Neural cell (in vitro differentiated cells): ENCODE results near the gene ZNF311. TPM values are rescaled to one million over a fixed set of nuclear protein-coding genes. Genes with fewer than 3 reads are reported as not detected.
"Not testable (repeated sequence)": the region's sequence is repeated elsewhere in the genome, so short reads cannot be mapped to it uniquely, and the experiment has no call there.

Source experiments
- H2AFZ ChIP-seq: fragments of 200-600, 300-800 bp; sonication (generic), shearing (Covaris generic); 2 replicates; pipeline ENCODE4 v1.6.0; 2014; ENCODE audit warnings: low read depth, mild to moderate bottlenecking, antibody characterized with exemption, low read length, moderate library complexity
- H3F3A ChIP-seq: fragments of 200-600 bp; shearing (Covaris generic); 2 replicates; pipeline ENCODE4 v1.6.1; 2016; ENCODE audit warnings: mild to moderate bottlenecking, moderate library complexity, mixed read lengths, antibody characterized with exemption, low read length; ENCODE audit not compliant: insufficient read depth, poor library complexity, severe bottlenecking
- H3K27ac ChIP-seq: fragments of 200-600, 300-800 bp; sonication (generic), shearing (Covaris generic); 2 replicates; pipeline ENCODE4 v1.5.1; 2014; ENCODE audit warnings: mild to moderate bottlenecking, low read length, moderate library complexity
- H3K27me3 ChIP-seq: fragments of 300-800, 200-600 bp; sonication (generic), shearing (Covaris generic); 2 replicates; pipeline ENCODE4 v1.6.0; 2014; ENCODE audit warnings: mild to moderate bottlenecking, low read depth, low read length, moderate library complexity; ENCODE audit not compliant: insufficient read depth
- H3K36me3 ChIP-seq: fragments of 300-800, 200-600 bp; sonication (generic), shearing (Covaris generic); 2 replicates; pipeline ENCODE4 v1.5.1; 2014; ENCODE audit warnings: mild to moderate bottlenecking, antibody characterized with exemption, low read length, moderate library complexity; ENCODE audit not compliant: insufficient read depth
- H3K4me2 ChIP-seq: fragments of 300-800, 200-600 bp; sonication (generic), shearing (Covaris generic); 2 replicates; pipeline ENCODE4 v1.6.0; 2014; ENCODE audit warnings: mild to moderate bottlenecking, low read length
- H3K4me3 ChIP-seq: fragments of 300-800, 200-600 bp; sonication (generic), shearing (Covaris generic); 2 replicates; pipeline ENCODE4 v1.5.1; 2014; ENCODE audit warnings: mild to moderate bottlenecking, low read length, moderate library complexity
- H3K79me2 ChIP-seq: fragments of 200-600 bp; shearing (Covaris generic); replicated peaks from 2 replicates; pipeline ENCODE4 v1.6.0; 2014; ENCODE audit warnings: mild to moderate bottlenecking, low read length, moderate library complexity; ENCODE audit not compliant: insufficient read depth
- H3K9ac ChIP-seq: fragments of 300-800, 200-600 bp; sonication (generic), shearing (Covaris generic); 2 replicates; pipeline ENCODE4 v1.6.1; 2016; ENCODE audit warnings: mild to moderate bottlenecking, low read length, mixed read lengths
- H3K9me2 ChIP-seq: fragments of 200-600 bp; shearing (Covaris generic); 2 replicates; pipeline ENCODE4 v1.6.1; 2016; ENCODE audit warnings: mild to moderate bottlenecking, low read length, mixed read lengths; ENCODE audit not compliant: insufficient read depth
- H3K9me3 ChIP-seq: fragments of 200-600, 300-800 bp; sonication (generic), shearing (Covaris generic); 2 replicates; pipeline ENCODE4 v1.6.1; 2016; ENCODE audit warnings: mild to moderate bottlenecking, mixed run types, low read length, moderate library complexity, mixed read lengths
- H4K20me1 ChIP-seq: fragments of 200-600 bp; shearing (Covaris generic); 2 replicates; pipeline ENCODE4 v1.6.1; 2016; ENCODE audit warnings: mild to moderate bottlenecking, mixed run types; ENCODE audit not compliant: insufficient read depth
- EP300 ChIP-seq: fragments of 450-650 bp; conservative IDR thresholded peaks from 2 replicates; pipeline ENCODE4 v1.6.1; 2014; ENCODE audit warnings: antibody characterized with exemption, mild to moderate bottlenecking, moderate library complexity; ENCODE audit not compliant: poor library complexity, severe bottlenecking
- EZH2 ChIP-seq: fragments of 200-600, 300-800 bp; shearing (Covaris generic), sonication (generic); IDR thresholded peaks from 2 replicates; pipeline ENCODE4 v1.6.1; 2014; ENCODE audit warnings: antibody characterized with exemption, low read length, borderline replicate concordance, mild to moderate bottlenecking; ENCODE audit not compliant: insufficient read depth, poor library complexity, severe bottlenecking
- MXI1 ChIP-seq: fragments of 450-650 bp; conservative IDR thresholded peaks from 2 replicates; pipeline ENCODE4 v1.6.1; 2014; ENCODE audit warnings: antibody characterized with exemption, mild to moderate bottlenecking; ENCODE audit not compliant: poor library complexity, severe bottlenecking
- POLR2AphosphoS5 ChIP-seq: IDR thresholded peaks from 2 replicates; pipeline ENCODE4 v1.6.1; 2012
- RAD21 ChIP-seq: fragments of 450-650 bp; conservative IDR thresholded peaks from 2 replicates; pipeline ENCODE4 v1.6.1; 2014; ENCODE audit warnings: antibody characterized with exemption, mild to moderate bottlenecking, moderate library complexity
- SMC3 ChIP-seq: fragments of 450-650 bp; conservative IDR thresholded peaks from 2 replicates; pipeline ENCODE4 v1.6.1; 2014; ENCODE audit warnings: antibody characterized with exemption, mild to moderate bottlenecking, moderate library complexity; ENCODE audit not compliant: poor library complexity
- TAF1 ChIP-seq: IDR thresholded peaks from 2 replicates; pipeline ENCODE4 v1.6.1; 2012; ENCODE audit warnings: low read depth
- polyA plus RNA-seq: library from polyadenylated mRNA; depleted of rRNA; stranded (reverse); fragments of >200 nt; gene quantifications from 2 replicates; pipeline ENCODE4 v1.2.3, GENCODE V29; 2014
- TF ChIP-seq, protein P1 (sequence below): fragments of 450-650 bp; IDR thresholded peaks from 2 replicates; pipeline ENCODE4 v1.5.1; 2014; ENCODE audit warnings: antibody characterized with exemption, mild to moderate bottlenecking, moderate library complexity; ENCODE audit not compliant: poor library complexity, severe bottlenecking
- TF ChIP-seq, protein P2 (sequence below): IDR thresholded peaks from 2 replicates; pipeline ENCODE4 v1.6.1; 2012; ENCODE audit warnings: borderline replicate concordance

ZNF311 gene
- polyA plus RNA-seq, 1 donor from 2014 or later, result 4.6 TPM

DNA sequence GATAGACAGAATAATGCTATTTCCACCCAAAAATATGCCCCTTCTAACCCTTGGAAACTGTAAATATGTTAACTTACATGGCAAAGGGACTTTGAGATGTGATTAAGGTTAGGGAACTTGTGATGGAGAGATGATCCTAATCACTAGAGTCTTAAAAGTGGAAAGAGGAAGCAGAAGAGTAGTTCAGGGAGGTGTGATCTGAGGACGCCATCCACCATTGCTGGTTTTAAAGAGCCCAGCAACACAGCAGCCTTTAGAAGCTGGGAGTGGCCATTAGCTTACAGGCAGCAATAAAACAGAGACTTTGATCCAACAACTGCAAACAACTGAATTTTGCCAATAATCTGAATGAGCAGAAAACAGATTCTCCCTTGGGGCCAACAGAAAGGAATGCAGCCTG, 30.6 kb downstream of the ZNF311 start:
- no peaks in the 10 kb centered on the region for H3K27me3 ChIP-seq

DNA sequence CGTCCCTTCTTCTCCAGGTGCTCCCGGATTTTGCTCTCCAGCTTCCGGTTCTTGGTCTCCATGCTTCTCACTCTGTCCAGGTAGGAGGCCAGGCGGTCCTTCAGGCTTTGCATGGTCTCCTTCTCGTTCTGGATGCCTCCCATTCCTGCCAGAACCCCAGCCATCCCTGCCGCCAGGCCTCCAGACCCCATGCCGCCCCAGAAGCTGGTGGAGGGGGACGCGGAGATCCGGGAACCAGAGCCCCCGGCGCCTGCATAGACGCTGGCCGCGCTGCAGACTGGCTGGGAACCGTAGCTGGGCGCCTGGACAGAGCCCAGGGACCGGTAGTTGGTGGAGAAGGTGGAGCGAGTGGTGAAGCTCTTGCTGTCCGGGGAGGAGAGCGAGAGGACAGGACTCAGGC, 35.1 kb downstream of the ZNF311 start:
- not testable (repeated sequence) for H3K4me2 ChIP-seq, H3F3A ChIP-seq, H3K4me3 ChIP-seq, H3K27me3 ChIP-seq, H3K36me3 ChIP-seq, H3K9ac ChIP-seq, H3K79me2 ChIP-seq, H3K27ac ChIP-seq, H3K9me3 ChIP-seq, H3K9me2 ChIP-seq, H2AFZ ChIP-seq, H4K20me1 ChIP-seq

More for the DNA sequence above, 30.6 kb downstream of the ZNF311 start:
- H3K9ac ChIP-seq, result no peak overlapping the region
- no peaks in the 10 kb centered on the region for H3K79me2 ChIP-seq
- H3K4me3 ChIP-seq, result no peak overlapping the region
- H3K27ac ChIP-seq, result no peak overlapping the region
- H3K36me3 ChIP-seq, result no peaks in the 10 kb centered on the region
- H3K9me3 ChIP-seq, result no peaks in the 10 kb centered on the region
- H2AFZ ChIP-seq, result no peak overlapping the region
- H3K4me2 ChIP-seq, result no peak overlapping the region
- H3F3A ChIP-seq, result no peaks in the 10 kb centered on the region
- no peak for TF ChIP-seq EP300
- no peak for TF ChIP-seq SMC3
- no peak for TF ChIP-seq RAD21
- TF ChIP-seq TAF1, result no peak
- TF ChIP-seq EZH2, result no peak
- no peak for TF ChIP-seq POLR2AphosphoS5
- TF ChIP-seq, protein P1, sequence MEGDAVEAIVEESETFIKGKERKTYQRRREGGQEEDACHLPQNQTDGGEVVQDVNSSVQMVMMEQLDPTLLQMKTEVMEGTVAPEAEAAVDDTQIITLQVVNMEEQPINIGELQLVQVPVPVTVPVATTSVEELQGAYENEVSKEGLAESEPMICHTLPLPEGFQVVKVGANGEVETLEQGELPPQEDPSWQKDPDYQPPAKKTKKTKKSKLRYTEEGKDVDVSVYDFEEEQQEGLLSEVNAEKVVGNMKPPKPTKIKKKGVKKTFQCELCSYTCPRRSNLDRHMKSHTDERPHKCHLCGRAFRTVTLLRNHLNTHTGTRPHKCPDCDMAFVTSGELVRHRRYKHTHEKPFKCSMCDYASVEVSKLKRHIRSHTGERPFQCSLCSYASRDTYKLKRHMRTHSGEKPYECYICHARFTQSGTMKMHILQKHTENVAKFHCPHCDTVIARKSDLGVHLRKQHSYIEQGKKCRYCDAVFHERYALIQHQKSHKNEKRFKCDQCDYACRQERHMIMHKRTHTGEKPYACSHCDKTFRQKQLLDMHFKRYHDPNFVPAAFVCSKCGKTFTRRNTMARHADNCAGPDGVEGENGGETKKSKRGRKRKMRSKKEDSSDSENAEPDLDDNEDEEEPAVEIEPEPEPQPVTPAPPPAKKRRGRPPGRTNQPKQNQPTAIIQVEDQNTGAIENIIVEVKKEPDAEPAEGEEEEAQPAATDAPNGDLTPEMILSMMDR, result no peak
- no peak for TF ChIP-seq MXI1
- TF ChIP-seq, protein P2, sequence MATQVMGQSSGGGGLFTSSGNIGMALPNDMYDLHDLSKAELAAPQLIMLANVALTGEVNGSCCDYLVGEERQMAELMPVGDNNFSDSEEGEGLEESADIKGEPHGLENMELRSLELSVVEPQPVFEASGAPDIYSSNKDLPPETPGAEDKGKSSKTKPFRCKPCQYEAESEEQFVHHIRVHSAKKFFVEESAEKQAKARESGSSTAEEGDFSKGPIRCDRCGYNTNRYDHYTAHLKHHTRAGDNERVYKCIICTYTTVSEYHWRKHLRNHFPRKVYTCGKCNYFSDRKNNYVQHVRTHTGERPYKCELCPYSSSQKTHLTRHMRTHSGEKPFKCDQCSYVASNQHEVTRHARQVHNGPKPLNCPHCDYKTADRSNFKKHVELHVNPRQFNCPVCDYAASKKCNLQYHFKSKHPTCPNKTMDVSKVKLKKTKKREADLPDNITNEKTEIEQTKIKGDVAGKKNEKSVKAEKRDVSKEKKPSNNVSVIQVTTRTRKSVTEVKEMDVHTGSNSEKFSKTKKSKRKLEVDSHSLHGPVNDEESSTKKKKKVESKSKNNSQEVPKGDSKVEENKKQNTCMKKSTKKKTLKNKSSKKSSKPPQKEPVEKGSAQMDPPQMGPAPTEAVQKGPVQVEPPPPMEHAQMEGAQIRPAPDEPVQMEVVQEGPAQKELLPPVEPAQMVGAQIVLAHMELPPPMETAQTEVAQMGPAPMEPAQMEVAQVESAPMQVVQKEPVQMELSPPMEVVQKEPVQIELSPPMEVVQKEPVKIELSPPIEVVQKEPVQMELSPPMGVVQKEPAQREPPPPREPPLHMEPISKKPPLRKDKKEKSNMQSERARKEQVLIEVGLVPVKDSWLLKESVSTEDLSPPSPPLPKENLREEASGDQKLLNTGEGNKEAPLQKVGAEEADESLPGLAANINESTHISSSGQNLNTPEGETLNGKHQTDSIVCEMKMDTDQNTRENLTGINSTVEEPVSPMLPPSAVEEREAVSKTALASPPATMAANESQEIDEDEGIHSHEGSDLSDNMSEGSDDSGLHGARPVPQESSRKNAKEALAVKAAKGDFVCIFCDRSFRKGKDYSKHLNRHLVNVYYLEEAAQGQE, result no peak
- H4K20me1 ChIP-seq, result no peaks in the 10 kb centered on the region
- H3K9me2 ChIP-seq, result no peaks in the 10 kb centered on the region

- H3K79me2 ChIP-seq, result no peaks in the 10 kb centered on the region
- H3K9me2 ChIP-seq, result no peaks in the 10 kb centered on the region
- no peaks in the 10 kb centered on the region for H3K27me3 ChIP-seq
- H3K36me3 ChIP-seq, result no peaks in the 10 kb centered on the region
- H3K4me2 ChIP-seq, result no peak overlapping the region
- H4K20me1 ChIP-seq, result no peaks in the 10 kb centered on the region
- no peak overlapping the region for H3K9ac ChIP-seq
- no peaks in the 10 kb centered on the region for H3F3A ChIP-seq
- H3K27ac ChIP-seq, result no peak overlapping the region
- TF ChIP-seq EP300, result no peak
- TF ChIP-seq RAD21, result no peak
- no peak for TF ChIP-seq MXI1
- no peak for TF ChIP-seq TAF1
- TF ChIP-seq POLR2AphosphoS5, result no peak
- TF ChIP-seq, protein P2, result no peak
- TF ChIP-seq, protein P1, result no peak
- TF ChIP-seq EZH2, result no peak
- TF ChIP-seq SMC3, result no peak
- no peak overlapping the region for H3K4me3 ChIP-seq
- no peaks in the 10 kb centered on the region for H3K9me3 ChIP-seq
- no peak overlapping the region for H2AFZ ChIP-seq
Measured at GRCh38 chr6:28969129-28969528, 36.0 kb downstream of the ZNF311 start.
